Caco-2 (cell line): ENCODE data around the gene ADAMTS2. TPM values are rescaled to one million over a fixed set of nuclear protein-coding genes. Genes with fewer than 3 reads are reported as not detected.

Experiments
- BruUV-seq: library from RNA; stranded (reverse); fragments of 400-500 nt; replicated peaks from 2 replicates; lab custom pipeline; 2021; lab: Mats Ljungman, UMichigan
- CTCF ChIA-PET: fragments of 300-600 bp; sonication (Branson Sonifier 250); formaldehyde crosslinking; loops from one replicate; lab custom pipeline; 2022; ENCODE audit warnings: antibody characterized with exemption; lab: Charles Lee
- POLR2A ChIA-PET: fragments of 300-600 bp; sonication (Branson Sonifier 250); formaldehyde crosslinking; loops from one replicate; lab custom pipeline; 2022; ENCODE audit warnings: antibody characterized with exemption; lab: Charles Lee
- DNase-seq, 2 experiments: peaks; one replicate each; pipeline versions ENCODE4 v3.0.0 to v3.0.0-alpha.2; 2020 to 2022
- H3K27me3 ChIP-seq: replicated peaks from 2 replicates; pipeline ENCODE4 v1.6.0; 2011; ENCODE audit warnings: low read length; ENCODE audit not compliant: control insufficient read depth, insufficient read depth
- H3K36me3 ChIP-seq: 2 replicates; pipeline ENCODE4 v1.5.1; 2011; ENCODE audit warnings: low read length; ENCODE audit not compliant: control insufficient read depth, insufficient read depth
- H3K4me1 ChIP-seq: fragments of 250-450 bp; sonication (Bioruptor Pico); 2 replicates; pipeline ENCODE4 v1.5.1; 2020; ENCODE audit warnings: mild to moderate bottlenecking
- H3K4me3 ChIP-seq: 2 replicates; pipeline ENCODE4 v1.5.1; 2011; ENCODE audit warnings: low read depth, mild to moderate bottlenecking, control low read depth, low read length
- H3K9me3 ChIP-seq: fragments of 250-450 bp; sonication (Bioruptor Pico); 2 replicates; pipeline ENCODE4 v1.5.1; 2020; ENCODE audit warnings: mild to moderate bottlenecking, moderate library complexity
- H3K27ac Mint-ChIP-seq: one replicate; pipeline ENCODE4 v1.8.0; 2022; ENCODE audit warnings: mixed read lengths; ENCODE audit not compliant: unreplicated experiment
- H3K27me3 Mint-ChIP-seq: one replicate; pipeline ENCODE4 v1.8.0; 2022; ENCODE audit warnings: mixed read lengths; ENCODE audit not compliant: insufficient read depth, unreplicated experiment
- H3K36me3 Mint-ChIP-seq: one replicate; pipeline ENCODE4 v1.8.0; 2022; ENCODE audit warnings: mild to moderate bottlenecking, mixed read lengths; ENCODE audit not compliant: insufficient read depth, unreplicated experiment
- H3K4me1 Mint-ChIP-seq: one replicate; pipeline ENCODE4 v1.8.0; 2022; ENCODE audit warnings: low read depth, mixed read lengths; ENCODE audit not compliant: unreplicated experiment
- H3K4me3 Mint-ChIP-seq: one replicate; pipeline ENCODE4 v1.8.0; 2022; ENCODE audit warnings: mild to moderate bottlenecking, moderate library complexity, mixed read lengths; ENCODE audit not compliant: unreplicated experiment
- H3K9me3 Mint-ChIP-seq: one replicate; pipeline ENCODE4 v1.8.0; 2022; ENCODE audit warnings: mixed read lengths; ENCODE audit not compliant: unreplicated experiment
- intact Hi-C: fragments of 100-400 bp; cut with micrococcal nuclease; formaldehyde crosslinking; loops from one replicate; pipeline ENCODE4 v1.10.0; 2022; ENCODE audit not compliant: unreplicated experiment
- total RNA-seq: library from RNA; stranded (reverse); gene quantifications from 2 replicates; pipeline ENCODE4 v1.2.3, GENCODE V29; 2022
- TF ChIP-seq, protein P1 (sequence below), 2 experiments: fragments of 200-600 bp in 1 of 2; IDR thresholded peaks; 1 replicate in 1 of 2; 2 replicates in 1 of 2; pipeline versions ENCODE4 v1.5.1 to v1.8.0; 2011 to 2022; ENCODE audit warnings: antibody characterized with exemption in 1 of 2, control low read depth in 1 of 2, inconsistent platforms in 1 of 2, low read depth in 1 of 2, low read length in 1 of 2, mild to moderate bottlenecking in 1 of 2, moderate library complexity in 1 of 2; ENCODE audit not compliant: insufficient read depth in 1 of 2, severe bottlenecking in 1 of 2, unreplicated experiment in 1 of 2

ADAMTS2 gene
- total RNA-seq, 1 experiment from 2014 or later = 0.05 TPM

DNA sequence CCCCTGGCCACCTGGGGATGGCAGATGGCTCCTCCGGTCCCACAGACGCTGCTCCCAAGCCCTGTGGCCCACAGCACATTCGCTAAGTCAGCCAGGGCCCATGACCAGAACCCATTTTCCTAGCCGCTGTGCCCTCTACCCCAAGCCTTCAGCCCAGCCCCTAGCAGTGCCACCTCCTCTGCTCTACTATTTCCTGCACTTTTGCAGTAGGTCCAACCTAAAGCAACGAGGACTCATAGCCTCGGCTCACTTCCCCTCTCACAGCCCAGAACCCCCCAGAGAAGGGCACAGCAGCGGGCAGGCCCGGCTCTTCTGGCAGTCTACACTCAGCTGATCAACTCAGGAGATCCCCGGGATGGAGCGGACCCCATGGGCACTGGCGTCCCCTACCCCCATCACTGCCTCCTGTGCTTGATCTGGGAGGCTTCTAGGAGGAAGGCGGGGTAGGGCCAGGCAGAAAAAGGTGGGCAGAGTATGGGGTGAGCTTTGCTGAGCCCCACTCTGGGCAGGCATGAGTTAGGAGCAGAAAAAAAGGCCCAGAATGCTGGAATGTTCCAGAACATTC, 173.9 kb downstream of the ADAMTS2 start:
- TF ChIP-seq, protein P1, sequence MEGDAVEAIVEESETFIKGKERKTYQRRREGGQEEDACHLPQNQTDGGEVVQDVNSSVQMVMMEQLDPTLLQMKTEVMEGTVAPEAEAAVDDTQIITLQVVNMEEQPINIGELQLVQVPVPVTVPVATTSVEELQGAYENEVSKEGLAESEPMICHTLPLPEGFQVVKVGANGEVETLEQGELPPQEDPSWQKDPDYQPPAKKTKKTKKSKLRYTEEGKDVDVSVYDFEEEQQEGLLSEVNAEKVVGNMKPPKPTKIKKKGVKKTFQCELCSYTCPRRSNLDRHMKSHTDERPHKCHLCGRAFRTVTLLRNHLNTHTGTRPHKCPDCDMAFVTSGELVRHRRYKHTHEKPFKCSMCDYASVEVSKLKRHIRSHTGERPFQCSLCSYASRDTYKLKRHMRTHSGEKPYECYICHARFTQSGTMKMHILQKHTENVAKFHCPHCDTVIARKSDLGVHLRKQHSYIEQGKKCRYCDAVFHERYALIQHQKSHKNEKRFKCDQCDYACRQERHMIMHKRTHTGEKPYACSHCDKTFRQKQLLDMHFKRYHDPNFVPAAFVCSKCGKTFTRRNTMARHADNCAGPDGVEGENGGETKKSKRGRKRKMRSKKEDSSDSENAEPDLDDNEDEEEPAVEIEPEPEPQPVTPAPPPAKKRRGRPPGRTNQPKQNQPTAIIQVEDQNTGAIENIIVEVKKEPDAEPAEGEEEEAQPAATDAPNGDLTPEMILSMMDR (IDR thresholded peaks at IDR 0.05; ENCODE audit: insufficient read depth in 1 of 2, low read depth in 1 of 2, low read length in 1 of 2, severe bottlenecking in 1 of 2, unreplicated experiment in 1 of 2) = no peak
- Histone ChIP-seq H3K27me3 (no peaks in the 10 kb centered on the region), H3K36me3 (no peaks in the 10 kb centered on the region), H3K4me1 (no peaks in the 10 kb centered on the region), H3K9me3 (peaks cover 3% of the 10 kb centered on the region; the same call in 1 of the 2 replicates), H3K4me3 (no peak overlapping the region)
- CTCF ChIA-PET = no interaction called here
- intact Hi-C loops = no loop called here
- Mint-ChIP-seq H3K27ac (no peak overlapping the region), H3K9me3 (peaks cover 14% of the 10 kb centered on the region), H3K27me3 (no peaks in the 10 kb centered on the region), H3K4me3 (no peak overlapping the region), H3K4me1 (no peaks in the 10 kb centered on the region), H3K36me3 (no peaks in the 10 kb centered on the region)
- DNase-seq = no peak
- no TSS peak for BruUV-seq
- POLR2A ChIA-PET = no interaction called here

DNA sequence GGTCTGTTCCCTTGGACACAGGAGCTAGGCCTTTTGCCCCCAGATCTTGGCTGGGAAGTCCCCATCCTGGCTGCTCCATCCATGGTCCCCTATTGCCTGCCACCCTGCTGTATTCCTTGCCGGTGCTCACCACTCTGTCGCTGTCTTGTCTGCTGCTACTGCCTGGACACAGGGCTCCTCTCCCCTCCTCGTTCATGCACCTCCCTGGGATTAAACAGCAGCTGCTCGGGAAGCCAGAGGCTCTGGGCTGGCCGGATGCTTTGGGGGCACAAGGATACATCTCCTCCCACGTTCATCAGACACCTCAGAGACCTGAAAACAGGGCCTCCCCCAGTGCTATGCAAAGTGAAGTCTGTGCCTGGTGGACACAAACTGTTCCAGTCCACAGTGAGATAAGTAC, 174.7 kb downstream of the ADAMTS2 start:
- Histone ChIP-seq H3K9me3 (peaks cover 3% of the 10 kb centered on the region; the same call in 1 of the 2 replicates), H3K36me3 (no peaks in the 10 kb centered on the region), H3K27me3 (no peaks in the 10 kb centered on the region), H3K4me1 (no peaks in the 10 kb centered on the region), H3K4me3 (no peak overlapping the region)
- no TSS peak for BruUV-seq
- no peak for DNase-seq
- TF ChIP-seq, protein P1 (IDR thresholded peaks at IDR 0.05; ENCODE audit: insufficient read depth in 1 of 2, low read depth in 1 of 2, low read length in 1 of 2, severe bottlenecking in 1 of 2, unreplicated experiment in 1 of 2) = no peak
- no peak overlapping the region for H3K4me3 Mint-ChIP-seq
- H3K4me1 Mint-ChIP-seq = no peaks in the 10 kb centered on the region
- ChIA-PET POLR2A (no interaction called here), CTCF (no interaction called here)
- no peak overlapping the region for H3K27ac Mint-ChIP-seq
- no peaks in the 10 kb centered on the region for H3K27me3 Mint-ChIP-seq
- no peaks in the 10 kb centered on the region for H3K36me3 Mint-ChIP-seq
- peaks cover 7% of the 10 kb centered on the region for H3K9me3 Mint-ChIP-seq
- intact Hi-C loops = no loop called here

DNA sequence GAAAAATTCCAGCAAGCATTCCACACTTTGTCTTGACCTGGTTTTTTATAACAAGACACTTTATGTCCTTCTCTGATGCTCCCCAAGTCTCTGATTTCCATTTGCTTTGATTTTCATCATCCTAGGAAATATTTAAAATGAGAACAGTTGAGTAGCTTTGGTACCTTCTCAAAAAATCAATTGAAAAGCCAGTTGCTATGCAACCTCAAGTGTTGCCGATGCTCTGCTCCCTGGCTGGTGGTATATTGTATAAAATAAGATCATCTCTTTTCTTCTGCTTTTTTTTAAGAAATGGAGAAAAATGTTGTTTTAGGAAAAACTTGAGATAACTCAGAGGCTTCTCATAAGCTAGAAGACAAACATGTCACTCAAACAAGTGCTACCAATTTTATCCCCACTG, 175.4 kb downstream of the ADAMTS2 start:
- no peak overlapping the region for H3K4me3 Mint-ChIP-seq
- no peaks in the 10 kb centered on the region for H3K4me1 Mint-ChIP-seq
- H3K4me3 ChIP-seq = no peak overlapping the region
- no peak overlapping the region for H3K27ac Mint-ChIP-seq
- no peaks in the 10 kb centered on the region for H3K36me3 ChIP-seq
- intact Hi-C loops = no loop called here
- no peaks in the 10 kb centered on the region for H3K9me3 Mint-ChIP-seq
- BruUV-seq = no TSS peak
- H3K4me1 ChIP-seq = no peaks in the 10 kb centered on the region
- TF ChIP-seq, protein P1 (IDR thresholded peaks at IDR 0.05; ENCODE audit: insufficient read depth in 1 of 2, low read depth in 1 of 2, low read length in 1 of 2, severe bottlenecking in 1 of 2, unreplicated experiment in 1 of 2) = no peak
- DNase-seq = no peak
- no peaks in the 10 kb centered on the region for H3K27me3 ChIP-seq
- H3K9me3 ChIP-seq = peaks cover 3% of the 10 kb centered on the region; the same call in 1 of the 2 replicates
- no peaks in the 10 kb centered on the region for H3K27me3 Mint-ChIP-seq
- H3K36me3 Mint-ChIP-seq = no peaks in the 10 kb centered on the region
- POLR2A ChIA-PET = no interaction called here
- CTCF ChIA-PET = no interaction called here
